HepG2 (cell line): ENCODE measurements around the gene PDPR. TPM values are rescaled to one million over a fixed set of nuclear protein-coding genes. Genes with fewer than 3 reads are reported as not detected.

Source experiments
- BRCA1 ChIP-seq: sonication (generic); formaldehyde crosslinking; IDR thresholded peaks from 2 replicates; pipeline ENCODE4 v1.4.0; 2020; ENCODE audit warnings: missing genetic modification reagents
- CBX1 ChIP-seq: IDR thresholded peaks from one replicate; pipeline ENCODE4 v1.6.1; 2016; ENCODE audit warnings: antibody characterized with exemption, low read depth
- CENPX ChIP-seq: sonication (generic); formaldehyde crosslinking; IDR thresholded peaks from 2 replicates; pipeline ENCODE4 v1.9.0; 2021; ENCODE audit warnings: mild to moderate bottlenecking, missing genetic modification reagents, moderate library complexity
- RFX1 ChIP-seq: fragments of 450-650 bp; IDR thresholded peaks from 2 replicates; pipeline ENCODE4 v1.6.1; 2017
- SAFB2 ChIP-seq: sonication (generic); formaldehyde crosslinking; IDR thresholded peaks from 2 replicates; pipeline ENCODE4 v1.5.1; 2020; ENCODE audit warnings: missing genetic modification reagents, low read depth, mild to moderate bottlenecking, borderline replicate concordance
- TBX3 ChIP-seq: fragments of 450-650 bp; IDR thresholded peaks from 2 replicates; pipeline ENCODE4 v1.6.1; 2017; ENCODE audit warnings: antibody characterized with exemption, mild to moderate bottlenecking, inconsistent platforms, borderline replicate concordance
- TCF7L2 ChIP-seq: IDR thresholded peaks from 2 replicates; pipeline ENCODE4 v1.6.1; 2011; ENCODE audit warnings: mild to moderate bottlenecking, low read depth, low read length, moderate library complexity
- ZNF496 ChIP-seq: sonication (generic); formaldehyde crosslinking; IDR thresholded peaks from 2 replicates; pipeline ENCODE4 v1.8.1; 2023; ENCODE audit warnings: mild to moderate bottlenecking, moderate library complexity, missing genetic modification reagents; ENCODE audit not compliant: insufficient replicate concordance
- ZNF773 ChIP-seq: sonication (generic); formaldehyde crosslinking; IDR thresholded peaks from 2 replicates; pipeline ENCODE4 v1.4.0; 2020; ENCODE audit warnings: missing genetic modification reagents, borderline replicate concordance
- polyA plus RNA-seq, 8 experiments: library from polyadenylated mRNA; depleted of rRNA in 3 of 8; stranded (reverse) in 7 of 8; unstranded in 1 of 8; fragments of >200 nt; fragmentation: Illumina TruSeq in 4 of 8; extraction: Trizol in 4 of 8; gene quantifications; 2 replicates each; pipeline versions ENCODE4 v1.2.1 to v1.2.3, GENCODE V29; 2011 to 2016; ENCODE audit warnings: low read depth in 4 of 8, missing spikeins in 1 of 8, mixed read lengths in 1 of 8; ENCODE audit not compliant: insufficient read depth in 1 of 8
- total RNA-seq, 5 experiments: library from RNA; depleted of rRNA; stranded (reverse); fragments of >200 nt; fragmentation: Illumina TruSeq; extraction: Trizol; gene quantifications; 2 replicates each; pipeline ENCODE4 v1.2.3, GENCODE V29; 2016; ENCODE audit warnings: low read depth in 1 of 5
- TF ChIP-seq, protein P1 (sequence below), 2 experiments: sonication (generic) in 1 of 2; formaldehyde crosslinking in 1 of 2; IDR thresholded peaks; 2 replicates each; pipeline versions ENCODE4 v1.4.0 to v1.6.1; 2018 to 2020; ENCODE audit warnings: missing genetic modification reagents in 2 of 2, borderline replicate concordance in 1 of 2, low read depth in 1 of 2, mild to moderate bottlenecking in 1 of 2, missing biosample characterization in 1 of 2
- TF ChIP-seq, protein P2 (sequence below): sonication (generic); formaldehyde crosslinking; IDR thresholded peaks from 2 replicates; pipeline ENCODE4 v1.8.1; 2023; ENCODE audit warnings: mild to moderate bottlenecking, missing genetic modification reagents
- TF ChIP-seq, protein P3 (sequence below): sonication (generic); formaldehyde crosslinking; IDR thresholded peaks from 2 replicates; pipeline ENCODE4 v1.5.0; 2020; ENCODE audit warnings: mild to moderate bottlenecking, missing genetic modification reagents, borderline replicate concordance
- TF ChIP-seq, protein P4 (sequence below): sonication (generic); formaldehyde crosslinking; IDR thresholded peaks from 2 replicates; pipeline ENCODE4 v1.5.0; 2020; ENCODE audit warnings: missing genetic modification reagents
- TF ChIP-seq, protein P5 (sequence below): sonication (generic); formaldehyde crosslinking; IDR thresholded peaks from 2 replicates; pipeline ENCODE4 v1.5.0; 2020; ENCODE audit warnings: mild to moderate bottlenecking, missing genetic modification reagents

Gene PDPR
- total and polyA plus RNA-seq, 2 of the 13 experiments (the other 11 are each of a cell fraction or from before 2014, with no cell fraction given) = 19.5 to 29.9 TPM

DNA sequence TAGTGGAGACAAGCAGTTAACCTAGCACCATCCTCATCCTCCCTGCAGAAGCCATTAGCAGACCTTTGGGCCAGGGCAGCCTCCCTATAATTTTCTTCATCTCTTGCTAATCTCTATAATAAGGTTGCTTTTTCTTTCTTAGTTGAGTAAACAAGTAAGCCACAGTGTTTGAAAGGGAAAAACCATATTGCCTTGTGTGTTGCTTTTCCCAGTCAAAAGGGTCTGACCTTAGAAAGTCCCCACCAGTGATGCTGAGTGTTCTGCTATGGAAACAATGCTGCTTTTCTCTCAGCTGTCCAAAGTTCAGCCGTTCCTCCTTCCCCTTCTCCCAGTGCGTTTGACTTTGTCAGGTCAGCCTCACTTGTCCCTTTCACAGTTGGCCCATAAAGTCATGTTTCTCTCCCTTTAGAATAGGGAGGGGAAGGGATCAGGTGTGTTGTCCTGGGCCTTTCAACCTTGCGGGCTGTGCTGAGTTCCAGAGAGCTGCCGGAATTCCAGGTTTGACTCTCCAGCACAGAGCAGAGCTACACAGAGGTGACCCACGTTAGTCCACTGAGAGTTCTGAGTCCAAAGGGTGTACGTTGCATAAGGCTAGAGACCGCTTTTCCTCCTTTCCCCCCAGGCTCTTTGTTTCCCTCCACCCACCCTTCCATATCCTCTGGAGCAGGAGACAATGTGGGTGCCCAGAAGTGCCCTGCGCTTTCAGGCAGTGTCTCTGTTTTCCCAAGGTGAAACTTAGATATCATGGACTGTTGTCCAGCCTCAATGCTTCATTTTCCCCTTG is 43.5 kb downstream of the PDPR start (continued):
- TF ChIP-seq, protein P1, sequence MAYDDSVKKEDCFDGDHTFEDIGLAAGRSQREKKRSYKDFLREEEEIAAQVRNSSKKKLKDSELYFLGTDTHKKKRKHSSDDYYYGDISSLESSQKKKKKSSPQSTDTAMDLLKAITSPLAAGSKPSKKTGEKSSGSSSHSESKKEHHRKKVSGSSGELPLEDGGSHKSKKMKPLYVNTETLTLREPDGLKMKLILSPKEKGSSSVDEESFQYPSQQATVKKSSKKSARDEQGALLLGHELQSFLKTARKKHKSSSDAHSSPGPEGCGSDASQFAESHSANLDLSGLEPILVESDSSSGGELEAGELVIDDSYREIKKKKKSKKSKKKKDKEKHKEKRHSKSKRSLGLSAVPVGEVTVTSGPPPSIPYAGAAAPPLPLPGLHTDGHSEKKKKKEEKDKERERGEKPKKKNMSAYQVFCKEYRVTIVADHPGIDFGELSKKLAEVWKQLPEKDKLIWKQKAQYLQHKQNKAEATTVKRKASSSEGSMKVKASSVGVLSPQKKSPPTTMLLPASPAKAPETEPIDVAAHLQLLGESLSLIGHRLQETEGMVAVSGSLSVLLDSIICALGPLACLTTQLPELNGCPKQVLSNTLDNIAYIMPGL (CRISPR knock-in tag; IDR thresholded peaks at IDR 0.05; ENCODE audit: borderline replicate concordance in 1 of 2, low read depth in 1 of 2) = peak in 1 of 2 experiments; percentile 45; a peak in 2 of 4 replicates
- TF ChIP-seq, protein P2, sequence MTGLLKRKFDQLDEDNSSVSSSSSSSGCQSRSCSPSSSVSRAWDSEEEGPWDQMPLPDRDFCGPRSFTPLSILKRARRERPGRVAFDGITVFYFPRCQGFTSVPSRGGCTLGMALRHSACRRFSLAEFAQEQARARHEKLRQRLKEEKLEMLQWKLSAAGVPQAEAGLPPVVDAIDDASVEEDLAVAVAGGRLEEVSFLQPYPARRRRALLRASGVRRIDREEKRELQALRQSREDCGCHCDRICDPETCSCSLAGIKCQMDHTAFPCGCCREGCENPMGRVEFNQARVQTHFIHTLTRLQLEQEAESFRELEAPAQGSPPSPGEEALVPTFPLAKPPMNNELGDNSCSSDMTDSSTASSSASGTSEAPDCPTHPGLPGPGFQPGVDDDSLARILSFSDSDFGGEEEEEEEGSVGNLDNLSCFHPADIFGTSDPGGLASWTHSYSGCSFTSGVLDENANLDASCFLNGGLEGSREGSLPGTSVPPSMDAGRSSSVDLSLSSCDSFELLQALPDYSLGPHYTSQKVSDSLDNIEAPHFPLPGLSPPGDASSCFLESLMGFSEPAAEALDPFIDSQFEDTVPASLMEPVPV (CRISPR knock-in tag) = peak; percentile 77; the same call in 1 of the 2 replicates
- TF ChIP-seq ZNF496 (CRISPR knock-in tag) (no peak), CBX1 (no peak), CENPX (CRISPR knock-in tag) (no peak), ZNF773 (CRISPR knock-in tag) (no peak), SAFB2 (CRISPR knock-in tag) (no peak), TBX3 (peak; percentile 22; the same call in 1 of the 2 replicates), BRCA1 (CRISPR knock-in tag) (no peak), RFX1 (0 out of 2 replicates have a peak, but pooled peaks have one; percentile 4), TCF7L2 (no peak)
- TF ChIP-seq, protein P3, sequence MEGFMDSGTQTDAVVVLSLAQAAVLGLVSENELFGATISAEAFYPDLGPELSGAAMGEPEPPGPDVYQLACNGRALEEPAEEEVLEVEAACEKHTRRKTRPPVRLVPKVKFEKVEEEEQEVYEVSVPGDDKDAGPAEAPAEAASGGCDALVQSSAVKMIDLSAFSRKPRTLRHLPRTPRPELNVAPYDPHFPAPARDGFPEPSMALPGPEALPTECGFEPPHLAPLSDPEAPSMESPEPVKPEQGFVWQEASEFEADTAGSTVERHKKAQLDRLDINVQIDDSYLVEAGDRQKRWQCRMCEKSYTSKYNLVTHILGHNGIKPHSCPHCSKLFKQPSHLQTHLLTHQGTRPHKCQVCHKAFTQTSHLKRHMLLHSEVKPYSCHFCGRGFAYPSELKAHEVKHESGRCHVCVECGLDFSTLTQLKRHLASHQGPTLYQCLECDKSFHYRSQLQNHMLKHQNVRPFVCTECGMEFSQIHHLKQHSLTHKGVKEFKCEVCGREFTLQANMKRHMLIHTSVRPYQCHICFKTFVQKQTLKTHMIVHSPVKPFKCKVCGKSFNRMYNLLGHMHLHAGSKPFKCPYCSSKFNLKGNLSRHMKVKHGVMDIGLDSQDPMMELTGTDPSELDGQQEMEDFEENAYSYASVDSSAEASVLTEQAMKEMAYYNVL (CRISPR knock-in tag) = peak; percentile 98
- TF ChIP-seq, protein P4, sequence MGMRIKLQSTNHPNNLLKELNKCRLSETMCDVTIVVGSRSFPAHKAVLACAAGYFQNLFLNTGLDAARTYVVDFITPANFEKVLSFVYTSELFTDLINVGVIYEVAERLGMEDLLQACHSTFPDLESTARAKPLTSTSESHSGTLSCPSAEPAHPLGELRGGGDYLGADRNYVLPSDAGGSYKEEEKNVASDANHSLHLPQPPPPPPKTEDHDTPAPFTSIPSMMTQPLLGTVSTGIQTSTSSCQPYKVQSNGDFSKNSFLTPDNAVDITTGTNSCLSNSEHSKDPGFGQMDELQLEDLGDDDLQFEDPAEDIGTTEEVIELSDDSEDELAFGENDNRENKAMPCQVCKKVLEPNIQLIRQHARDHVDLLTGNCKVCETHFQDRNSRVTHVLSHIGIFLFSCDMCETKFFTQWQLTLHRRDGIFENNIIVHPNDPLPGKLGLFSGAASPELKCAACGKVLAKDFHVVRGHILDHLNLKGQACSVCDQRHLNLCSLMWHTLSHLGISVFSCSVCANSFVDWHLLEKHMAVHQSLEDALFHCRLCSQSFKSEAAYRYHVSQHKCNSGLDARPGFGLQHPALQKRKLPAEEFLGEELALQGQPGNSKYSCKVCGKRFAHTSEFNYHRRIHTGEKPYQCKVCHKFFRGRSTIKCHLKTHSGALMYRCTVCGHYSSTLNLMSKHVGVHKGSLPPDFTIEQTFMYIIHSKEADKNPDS (CRISPR knock-in tag) = no peak
- TF ChIP-seq, protein P5, sequence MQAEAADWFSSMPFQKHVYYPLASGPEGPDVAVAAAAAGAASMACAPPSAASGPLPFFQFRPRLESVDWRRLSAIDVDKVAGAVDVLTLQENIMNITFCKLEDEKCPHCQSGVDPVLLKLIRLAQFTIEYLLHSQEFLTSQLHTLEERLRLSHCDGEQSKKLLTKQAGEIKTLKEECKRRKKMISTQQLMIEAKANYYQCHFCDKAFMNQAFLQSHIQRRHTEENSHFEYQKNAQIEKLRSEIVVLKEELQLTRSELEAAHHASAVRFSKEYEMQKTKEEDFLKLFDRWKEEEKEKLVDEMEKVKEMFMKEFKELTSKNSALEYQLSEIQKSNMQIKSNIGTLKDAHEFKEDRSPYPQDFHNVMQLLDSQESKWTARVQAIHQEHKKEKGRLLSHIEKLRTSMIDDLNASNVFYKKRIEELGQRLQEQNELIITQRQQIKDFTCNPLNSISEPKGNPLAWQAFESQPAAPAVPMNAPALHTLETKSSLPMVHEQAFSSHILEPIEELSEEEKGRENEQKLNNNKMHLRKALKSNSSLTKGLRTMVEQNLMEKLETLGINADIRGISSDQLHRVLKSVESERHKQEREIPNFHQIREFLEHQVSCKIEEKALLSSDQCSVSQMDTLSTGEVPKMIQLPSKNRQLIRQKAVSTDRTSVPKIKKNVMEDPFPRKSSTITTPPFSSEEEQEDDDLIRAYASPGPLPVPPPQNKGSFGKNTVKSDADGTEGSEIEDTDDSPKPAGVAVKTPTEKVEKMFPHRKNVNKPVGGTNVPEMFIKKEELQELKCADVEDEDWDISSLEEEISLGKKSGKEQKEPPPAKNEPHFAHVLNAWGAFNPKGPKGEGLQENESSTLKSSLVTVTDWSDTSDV (CRISPR knock-in tag) = no peak
